Astrocyte (in vitro differentiated cells and primary cell): Measurements from ENCODE around the gene ZNF808. TPM values are rescaled to one million over a fixed set of nuclear protein-coding genes. Genes with fewer than 3 reads are reported as not detected.

Source experiments
- DNase-seq: peaks from one replicate; pipeline ENCODE4 v3.0.0-alpha.2; 2010; ENCODE audit warnings: low read depth
- FAIRE-seq: peaks from 2 replicates; lab custom pipeline; 2011; peaks lifted over from hg19 to GRCh38; lab: Jason Lieb, UNC
- H2AFZ ChIP-seq: 2 replicates; pipeline ENCODE4 v1.6.0; 2012; ENCODE audit warnings: low read depth, low read length, inconsistent platforms
- H3K27ac ChIP-seq: 2 replicates; pipeline ENCODE4 v1.5.1; 2011; ENCODE audit warnings: low read depth, low read length, inconsistent platforms
- H3K27me3 ChIP-seq: 2 replicates; pipeline ENCODE4 v1.6.0; 2011; ENCODE audit warnings: low read length, inconsistent platforms; ENCODE audit not compliant: insufficient read depth
- H3K36me3 ChIP-seq: 2 replicates; pipeline ENCODE4 v1.5.1; 2011; ENCODE audit warnings: low read length, inconsistent platforms; ENCODE audit not compliant: insufficient read depth
- H3K4me1 ChIP-seq: 2 replicates; pipeline ENCODE4 v1.5.1; 2011; ENCODE audit warnings: low read length, inconsistent platforms; ENCODE audit not compliant: insufficient read depth
- H3K4me2 ChIP-seq: 2 replicates; pipeline ENCODE4 v1.6.0; 2012; ENCODE audit warnings: low read length, inconsistent platforms
- H3K4me3 ChIP-seq: 2 replicates; pipeline ENCODE4 v1.5.1; 2011; ENCODE audit warnings: low read depth, mild to moderate bottlenecking, low read length, inconsistent platforms; ENCODE audit not compliant: insufficient read depth
- H3K79me2 ChIP-seq: 2 replicates; pipeline ENCODE4 v1.6.0; 2012; ENCODE audit warnings: mild to moderate bottlenecking, low read length, inconsistent platforms; ENCODE audit not compliant: insufficient read depth
- H3K9ac ChIP-seq: 2 replicates; pipeline ENCODE4 v1.6.0; 2012; ENCODE audit warnings: mild to moderate bottlenecking, low read length, inconsistent platforms
- H3K9me3 ChIP-seq: 2 replicates; pipeline ENCODE4 v1.5.1; 2012; ENCODE audit warnings: low read depth, mild to moderate bottlenecking, low read length, inconsistent platforms; ENCODE audit not compliant: insufficient read depth
- H4K20me1 ChIP-seq: 2 replicates; pipeline ENCODE4 v1.6.0; 2012; ENCODE audit warnings: low read length, inconsistent platforms; ENCODE audit not compliant: insufficient read depth
- H3K27ac Mint-ChIP-seq: one replicate; pipeline ENCODE4 v1.8.0; 2021; ENCODE audit warnings: mild to moderate bottlenecking, mixed read lengths; ENCODE audit not compliant: unreplicated experiment
- H3K27me3 Mint-ChIP-seq: one replicate; pipeline ENCODE4 v1.8.0; 2021; ENCODE audit warnings: low read depth, mixed read lengths; ENCODE audit not compliant: unreplicated experiment
- H3K36me3 Mint-ChIP-seq: one replicate; pipeline ENCODE4 v1.8.0; 2021; ENCODE audit warnings: low read depth, mixed read lengths; ENCODE audit not compliant: unreplicated experiment
- H3K4me1 Mint-ChIP-seq: one replicate; pipeline ENCODE4 v1.8.0; 2021; ENCODE audit warnings: low read depth, mixed read lengths; ENCODE audit not compliant: unreplicated experiment
- H3K4me3 Mint-ChIP-seq: one replicate; pipeline ENCODE4 v1.8.0; 2021; ENCODE audit warnings: mild to moderate bottlenecking, moderate library complexity, mixed read lengths; ENCODE audit not compliant: unreplicated experiment
- H3K9me3 Mint-ChIP-seq: one replicate; pipeline ENCODE4 v1.8.0; 2021; ENCODE audit warnings: mild to moderate bottlenecking, mixed read lengths; ENCODE audit not compliant: unreplicated experiment
- CTCF ChIP-seq: IDR thresholded peaks from 2 replicates; pipeline ENCODE4 v1.5.1; 2011; ENCODE audit warnings: low read depth, mild to moderate bottlenecking, inconsistent platforms, low read length, moderate library complexity; ENCODE audit not compliant: insufficient read depth
- EZH2 ChIP-seq: IDR thresholded peaks from 2 replicates; pipeline ENCODE4 v1.6.1; 2012; ENCODE audit warnings: mild to moderate bottlenecking, low read length, inconsistent platforms; ENCODE audit not compliant: insufficient read depth
- total RNA-seq: library from RNA; stranded (reverse); gene quantifications from 2 replicates; pipeline ENCODE4 v1.2.1, GENCODE V29; 2021

ZNF808 gene
- total RNA-seq, 1 donor from 2014 or later: 18.0 TPM

- Histone ChIP-seq H3K9ac (no peak overlapping the region), H3K27me3 (no peaks in the 10 kb centered on the region), H3K4me1 (no peaks in the 10 kb centered on the region), H2AFZ (no peak overlapping the region), H3K27ac (no peak overlapping the region), H3K79me2 (peaks cover 4% of the 10 kb centered on the region), H3K4me3 (no peak overlapping the region), H3K9me3 (peaks cover 5% of the 10 kb centered on the region), H3K36me3 (peaks cover 3% of the 10 kb centered on the region), H4K20me1 (no peaks in the 10 kb centered on the region), H3K4me2 (no peak overlapping the region)
- Mint-ChIP-seq H3K4me1 (no peaks in the 10 kb centered on the region), H3K27ac (no peak overlapping the region), H3K27me3 (no peaks in the 10 kb centered on the region), H3K4me3 (no peak overlapping the region), H3K9me3 (peaks cover 30% of the 10 kb centered on the region), H3K36me3 (peaks cover 58% of the 10 kb centered on the region)
- DNase-seq (no peak), FAIRE-seq (no peak)
- no peak for TF ChIP-seq EZH2
- TF ChIP-seq CTCF: no peak
These were observed 15.7 kb downstream of the ZNF808 start for GRCh38 chr19:52542984-52543664.

GRCh38 chr19:52554216-52554971 is 26.9 kb downstream of the ZNF808 start:
- no peaks in the 10 kb centered on the region for H3K4me1 ChIP-seq
- no peak overlapping the region for H3K4me3 ChIP-seq
- H3K27ac ChIP-seq: no peak overlapping the region
- H3K4me1 Mint-ChIP-seq: no peaks in the 10 kb centered on the region
- H3K36me3 Mint-ChIP-seq: peaks cover 83% of the 10 kb centered on the region
- H3K36me3 ChIP-seq: peaks cover 24% of the 10 kb centered on the region
- FAIRE-seq: no peak
- no peak overlapping the region for H2AFZ ChIP-seq
- no peak overlapping the region for H3K4me2 ChIP-seq
- no peaks in the 10 kb centered on the region for H3K79me2 ChIP-seq
- peaks cover 68% of the 10 kb centered on the region for H3K9me3 Mint-ChIP-seq
- peaks cover 51% of the 10 kb centered on the region for H3K9me3 ChIP-seq
- TF ChIP-seq CTCF: no peak
- TF ChIP-seq EZH2: no peak
- H3K9ac ChIP-seq: no peak overlapping the region
- H3K27me3 ChIP-seq: no peaks in the 10 kb centered on the region
- H3K27me3 Mint-ChIP-seq: no peaks in the 10 kb centered on the region
- no peak overlapping the region for H3K4me3 Mint-ChIP-seq
- no peaks in the 10 kb centered on the region for H4K20me1 ChIP-seq
- DNase-seq: no peak
- no peak overlapping the region for H3K27ac Mint-ChIP-seq
